ENCODE results near the gene SLFN5.
"Not testable (repeated sequence)": the region's sequence is repeated elsewhere in the genome, so short reads cannot be mapped to it uniquely, and the experiment has no call there.

Gene SLFN5

DNA sequence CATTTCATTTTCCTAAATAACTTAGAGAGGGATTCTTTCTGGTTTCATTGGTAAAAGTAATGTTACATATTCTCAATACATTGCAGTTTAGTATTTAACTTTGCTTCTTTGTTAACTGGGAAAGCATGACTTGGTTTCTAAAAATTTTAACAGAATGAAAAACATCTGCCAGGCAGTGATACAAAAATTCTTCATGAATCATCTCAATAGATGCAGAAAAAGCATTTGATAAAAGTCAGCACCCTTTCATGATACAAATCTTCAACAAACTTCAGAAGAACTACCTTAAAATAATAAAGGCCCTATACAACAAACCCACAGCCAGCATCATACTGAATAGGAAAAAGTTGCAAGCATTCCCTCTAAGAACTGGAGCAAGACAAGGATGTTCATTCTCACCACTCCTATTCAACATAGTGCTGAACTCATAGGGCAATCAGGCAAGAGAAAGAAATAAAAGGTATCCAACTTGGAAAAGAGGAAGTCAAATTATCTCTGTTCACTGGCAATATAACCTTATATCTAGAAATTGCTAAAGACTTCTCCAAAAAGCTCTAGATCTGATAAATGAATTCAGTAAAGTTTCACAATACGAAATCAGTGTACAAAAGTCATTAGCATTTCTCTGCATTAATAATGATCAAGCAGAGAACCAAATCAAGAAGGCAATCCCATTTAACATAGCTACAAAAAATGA, 50.4 kb downstream of the SLFN5 start:
- Mint-ChIP-seq H3K27me3 (no peaks in the 10 kb centered on the region), H3K36me3 (peaks cover 5% of the 10 kb centered on the region), H3K4me1 (ENCODE audit: low read depth) (peaks cover 19% of the 10 kb centered on the region), H3K27ac (no peak overlapping the region), H3K4me3 (no peak overlapping the region), H3K9me3 (ENCODE audit: low read depth) (no peaks in the 10 kb centered on the region)

DNA sequence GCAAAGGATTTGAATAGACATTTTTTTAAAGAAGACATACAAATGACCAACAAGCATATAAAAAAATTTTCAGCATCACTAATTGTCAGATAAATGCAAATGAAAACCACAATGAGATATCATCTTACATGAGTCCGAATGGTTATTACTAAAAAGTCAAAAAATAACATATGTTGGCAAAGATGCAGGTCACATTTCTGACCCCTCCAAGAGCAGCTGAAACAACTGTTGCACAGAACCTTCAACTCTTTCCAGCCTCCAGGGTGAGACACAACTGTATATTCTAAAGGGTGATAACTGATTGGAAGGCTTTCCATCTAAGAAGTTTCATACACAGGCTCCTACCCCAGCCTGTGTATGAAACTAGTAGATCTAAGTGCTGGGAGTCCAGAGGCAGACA, 51.9 kb downstream of the SLFN5 start:
- Mint-ChIP-seq H3K9me3 (ENCODE audit: low read depth) (no peaks in the 10 kb centered on the region), H3K4me1 (ENCODE audit: low read depth) (peaks cover 12% of the 10 kb centered on the region), H3K27me3 (no peaks in the 10 kb centered on the region), H3K36me3 (peaks cover 8% of the 10 kb centered on the region), H3K27ac (no peak overlapping the region), H3K4me3 (no peak overlapping the region)

DNA sequence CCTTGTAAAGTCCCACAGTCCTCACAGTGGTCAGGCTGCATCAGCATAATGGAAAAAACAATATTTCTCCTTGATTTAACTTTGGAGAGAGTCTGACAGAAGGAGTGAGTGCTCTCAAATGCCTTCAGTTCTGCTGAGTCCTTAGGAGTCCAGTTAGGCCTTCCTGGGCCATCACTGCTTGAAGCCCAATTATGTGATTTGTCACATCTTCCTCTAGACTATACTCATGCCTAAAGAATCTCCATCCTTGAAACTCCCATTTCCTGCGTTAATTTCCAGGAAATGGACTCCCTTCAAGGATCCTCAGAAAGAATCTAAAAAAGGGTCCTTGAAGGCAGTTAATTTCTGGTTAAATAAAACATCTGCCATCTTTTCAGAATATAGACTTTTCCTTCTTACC, 52.8 kb downstream of the SLFN5 start:
- Mint-ChIP-seq H3K27ac (no peak overlapping the region), H3K27me3 (no peaks in the 10 kb centered on the region), H3K9me3 (ENCODE audit: low read depth) (no peaks in the 10 kb centered on the region), H3K36me3 (peaks cover 8% of the 10 kb centered on the region), H3K4me1 (ENCODE audit: low read depth) (peaks cover 7% of the 10 kb centered on the region), H3K4me3 (no peak overlapping the region)

DNA sequence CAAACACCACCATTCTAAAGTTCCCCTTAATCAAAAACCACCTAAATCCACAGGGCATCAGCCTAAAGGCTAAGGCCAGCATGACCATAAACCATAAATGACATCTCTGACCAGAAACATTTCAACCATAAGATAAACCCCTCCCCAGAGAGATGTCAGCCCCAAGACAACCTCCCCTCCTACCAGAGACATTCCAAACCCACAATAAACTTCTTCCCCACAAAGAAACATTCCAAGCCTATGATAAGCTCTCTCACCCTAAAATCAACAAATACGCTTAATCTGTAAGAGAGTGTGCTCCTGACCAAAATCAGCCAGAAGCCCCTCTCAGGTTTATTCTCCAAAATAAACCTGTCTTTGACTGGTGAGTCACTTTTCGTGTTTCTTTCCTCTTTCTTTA, 54.8 kb downstream of the SLFN5 start:
- H3K4me3 Mint-ChIP-seq, result no peak overlapping the region
- peaks cover 12% of the 10 kb centered on the region for H3K36me3 Mint-ChIP-seq
- peaks cover 5% of the 10 kb centered on the region for H3K9me3 Mint-ChIP-seq (ENCODE audit: low read depth)
- peaks cover 7% of the 10 kb centered on the region for H3K4me1 Mint-ChIP-seq (ENCODE audit: low read depth)
- no peak overlapping the region for H3K27ac Mint-ChIP-seq
- no peaks in the 10 kb centered on the region for H3K27me3 Mint-ChIP-seq

DNA sequence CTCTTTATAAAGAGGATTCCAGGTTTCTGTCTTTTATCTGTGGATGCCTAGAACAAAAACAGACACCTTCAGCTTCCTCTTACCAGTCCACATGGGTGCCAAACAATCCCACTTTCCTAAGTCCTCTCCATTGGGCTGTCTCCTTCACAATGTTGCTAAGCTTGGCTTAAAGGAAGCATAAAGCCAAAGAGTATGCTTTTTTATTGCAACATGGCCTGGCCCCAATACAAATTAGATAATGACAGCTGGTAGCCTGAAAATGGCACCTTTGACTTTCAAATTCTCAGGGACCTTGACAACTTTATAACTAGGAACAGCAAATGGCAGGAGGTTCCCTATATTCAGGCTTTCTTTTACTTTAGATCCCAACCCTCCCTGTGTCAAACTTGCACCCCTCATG, 55.8 kb downstream of the SLFN5 start:
- Mint-ChIP-seq H3K36me3 (peaks cover 19% of the 10 kb centered on the region), H3K9me3 (ENCODE audit: low read depth) (peaks cover 14% of the 10 kb centered on the region), H3K4me1 (ENCODE audit: low read depth) (peaks cover 7% of the 10 kb centered on the region), H3K4me3 (no peak overlapping the region), H3K27me3 (no peaks in the 10 kb centered on the region), H3K27ac (no peak overlapping the region)

DNA sequence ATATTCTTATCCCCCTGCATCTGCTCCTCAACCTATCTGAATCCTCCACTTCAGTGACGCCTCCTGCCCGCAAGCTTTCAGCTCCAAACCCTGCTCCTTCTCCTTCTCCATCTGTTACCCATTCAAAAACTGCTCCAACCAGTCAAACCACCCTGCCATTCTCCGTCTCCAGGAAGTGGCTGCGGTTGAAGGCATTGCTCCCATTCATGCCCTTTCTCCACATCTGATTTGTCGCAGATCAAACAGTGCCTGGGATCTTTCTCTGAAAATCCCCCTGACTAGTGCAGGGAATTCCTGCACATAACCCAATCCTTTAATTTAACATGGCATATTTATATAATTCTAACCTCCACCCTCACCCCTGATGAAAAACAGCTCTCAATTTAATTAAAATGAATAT, 56.3 kb downstream of the SLFN5 start:
- Mint-ChIP-seq H3K36me3 (peaks cover 23% of the 10 kb centered on the region), H3K4me1 (ENCODE audit: low read depth) (peaks cover 7% of the 10 kb centered on the region), H3K9me3 (ENCODE audit: low read depth) (peaks cover 19% of the 10 kb centered on the region), H3K4me3 (no peak overlapping the region), H3K27ac (no peak overlapping the region), H3K27me3 (no peaks in the 10 kb centered on the region)

DNA sequence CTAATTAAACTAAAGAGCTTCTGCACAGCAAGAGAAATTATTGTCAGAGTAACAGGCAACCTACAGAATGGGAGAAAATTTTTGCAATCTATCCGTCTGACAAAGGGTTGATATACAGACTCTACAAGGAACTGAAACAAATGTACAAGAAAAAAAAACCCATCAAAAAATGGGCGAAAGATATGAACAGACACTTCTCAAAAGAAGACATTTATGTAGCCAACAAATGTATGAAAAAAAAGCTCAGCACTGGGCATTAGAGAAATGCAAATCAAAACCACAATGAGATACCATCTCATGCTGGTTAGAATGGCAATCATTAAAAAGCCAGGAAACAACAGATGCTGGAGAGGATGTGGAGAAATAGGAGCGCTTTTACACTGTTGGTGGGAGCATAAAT, 66.5 kb downstream of the SLFN5 start:
- not testable (repeated sequence) for H3K36me3 Mint-ChIP-seq; H3K27ac Mint-ChIP-seq; H3K27me3 Mint-ChIP-seq; H3K4me3 Mint-ChIP-seq; H3K9me3 Mint-ChIP-seq (ENCODE audit: low read depth)
- H3K4me1 Mint-ChIP-seq (ENCODE audit: low read depth), result peaks cover 23% of the 10 kb centered on the region

DNA sequence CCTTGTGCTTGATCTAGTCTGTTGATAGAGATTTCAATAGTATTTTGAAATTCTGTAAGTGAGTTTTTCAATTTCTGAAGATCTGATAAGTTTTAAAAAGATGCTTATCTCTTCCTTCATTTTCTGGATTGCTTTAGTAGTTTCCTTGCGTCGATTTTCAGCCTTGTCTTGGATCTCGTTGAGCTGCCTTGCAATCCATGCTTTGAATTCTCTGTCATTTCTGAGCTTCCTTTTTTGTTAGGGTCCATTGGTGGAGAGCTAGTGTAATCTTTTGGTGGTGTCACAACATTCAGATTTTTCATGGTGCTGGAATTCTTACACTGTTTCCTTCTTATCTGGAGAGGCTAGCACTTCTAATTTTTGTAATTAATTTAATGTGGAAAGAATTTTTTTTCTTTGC, 69.5 kb downstream of the SLFN5 start:
- Mint-ChIP-seq H3K4me3 (peak overlapping the region; percentile 45), H3K27ac (peak overlapping the region; percentile 94), H3K36me3 (no peaks in the 10 kb centered on the region), H3K27me3 (no peaks in the 10 kb centered on the region), H3K4me1 (ENCODE audit: low read depth) (peaks cover 45% of the 10 kb centered on the region), H3K9me3 (ENCODE audit: low read depth) (no peaks in the 10 kb centered on the region)

DNA sequence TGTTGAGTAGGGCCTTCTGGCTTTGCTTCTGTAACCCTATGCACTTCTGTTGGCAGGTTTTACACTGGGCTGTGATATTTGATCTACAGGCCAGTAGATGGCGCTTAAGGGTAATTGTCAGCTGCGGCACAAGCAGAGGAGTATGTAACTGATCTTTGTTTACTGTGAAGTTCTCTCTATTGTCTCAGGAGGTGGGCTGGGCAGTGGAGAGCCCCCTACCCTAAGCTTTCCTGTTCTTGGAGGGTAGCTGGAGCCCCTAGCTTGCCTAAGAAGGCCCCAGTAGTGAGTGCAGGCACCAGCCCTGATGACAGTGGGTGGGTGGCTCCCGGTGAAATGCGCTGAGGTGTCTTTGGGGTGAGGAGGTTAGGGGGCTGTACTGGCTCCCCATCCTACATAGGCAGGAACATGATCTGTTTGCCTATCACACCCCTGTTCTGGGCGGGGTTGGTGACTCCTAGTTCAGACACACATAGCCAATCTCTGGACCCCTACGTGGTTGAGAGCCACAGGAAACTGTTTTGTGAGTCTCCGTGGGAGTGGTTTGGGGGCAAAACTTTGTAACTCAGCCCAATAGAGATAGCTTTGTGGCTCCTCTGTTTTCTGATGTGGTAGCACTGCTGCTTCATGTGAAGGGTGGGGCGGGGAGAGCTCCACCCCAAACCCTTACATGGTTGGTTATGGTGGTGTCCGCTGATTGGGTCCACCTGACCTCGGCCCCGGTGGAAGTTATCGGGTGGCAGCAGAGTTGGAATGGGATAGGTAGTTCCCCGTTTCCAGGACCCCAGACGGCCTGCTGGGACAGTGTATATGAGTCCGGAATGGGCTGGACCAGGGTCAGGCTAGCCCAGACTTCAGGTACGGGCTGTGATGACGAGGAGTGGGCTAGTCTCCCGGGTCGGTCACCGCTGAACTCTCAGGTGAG, 70.2 kb downstream of the SLFN5 start:
- peak overlapping the region; percentile 94 for H3K27ac Mint-ChIP-seq
- no peaks in the 10 kb centered on the region for H3K36me3 Mint-ChIP-seq
- no peaks in the 10 kb centered on the region for H3K9me3 Mint-ChIP-seq (ENCODE audit: low read depth)
- no peaks in the 10 kb centered on the region for H3K27me3 Mint-ChIP-seq
- H3K4me1 Mint-ChIP-seq (ENCODE audit: low read depth), result peaks cover 52% of the 10 kb centered on the region
- peak overlapping the region; percentile 95 for H3K4me3 Mint-ChIP-seq

DNA sequence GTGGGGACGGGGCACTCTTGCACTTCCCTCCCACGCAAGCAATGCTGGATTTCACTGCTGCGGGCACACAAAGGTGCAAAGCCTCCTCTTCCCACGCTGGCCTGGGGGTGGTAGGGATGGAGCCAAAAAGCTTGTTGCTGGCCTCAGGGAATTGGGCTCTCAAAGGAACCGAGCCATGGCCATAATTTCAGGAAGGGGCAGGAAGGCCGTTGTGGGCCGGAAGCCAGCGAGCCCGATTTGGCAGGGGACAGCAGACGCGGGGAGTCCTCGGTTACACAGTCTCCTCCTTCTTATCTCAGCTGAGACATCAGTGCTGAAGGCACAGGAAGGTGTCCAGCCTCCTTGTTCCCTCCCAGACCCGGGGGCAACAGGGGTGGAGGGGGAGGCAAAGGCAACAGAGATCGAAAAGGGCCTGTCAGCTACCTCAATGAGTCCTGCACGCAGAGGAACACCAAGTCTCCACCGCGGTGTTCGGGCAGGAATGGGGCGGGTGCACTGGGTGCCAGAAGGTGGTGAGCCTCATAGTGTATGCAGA, 71.1 kb downstream of the SLFN5 start:
- H3K27me3 Mint-ChIP-seq, result no peaks in the 10 kb centered on the region
- no peaks in the 10 kb centered on the region for H3K9me3 Mint-ChIP-seq (ENCODE audit: low read depth)
- peak overlapping the region; percentile 95 for H3K4me3 Mint-ChIP-seq
- peak overlapping the region; percentile 94 for H3K27ac Mint-ChIP-seq
- H3K4me1 Mint-ChIP-seq (ENCODE audit: low read depth), result peaks cover 55% of the 10 kb centered on the region
- no peaks in the 10 kb centered on the region for H3K36me3 Mint-ChIP-seq

DNA sequence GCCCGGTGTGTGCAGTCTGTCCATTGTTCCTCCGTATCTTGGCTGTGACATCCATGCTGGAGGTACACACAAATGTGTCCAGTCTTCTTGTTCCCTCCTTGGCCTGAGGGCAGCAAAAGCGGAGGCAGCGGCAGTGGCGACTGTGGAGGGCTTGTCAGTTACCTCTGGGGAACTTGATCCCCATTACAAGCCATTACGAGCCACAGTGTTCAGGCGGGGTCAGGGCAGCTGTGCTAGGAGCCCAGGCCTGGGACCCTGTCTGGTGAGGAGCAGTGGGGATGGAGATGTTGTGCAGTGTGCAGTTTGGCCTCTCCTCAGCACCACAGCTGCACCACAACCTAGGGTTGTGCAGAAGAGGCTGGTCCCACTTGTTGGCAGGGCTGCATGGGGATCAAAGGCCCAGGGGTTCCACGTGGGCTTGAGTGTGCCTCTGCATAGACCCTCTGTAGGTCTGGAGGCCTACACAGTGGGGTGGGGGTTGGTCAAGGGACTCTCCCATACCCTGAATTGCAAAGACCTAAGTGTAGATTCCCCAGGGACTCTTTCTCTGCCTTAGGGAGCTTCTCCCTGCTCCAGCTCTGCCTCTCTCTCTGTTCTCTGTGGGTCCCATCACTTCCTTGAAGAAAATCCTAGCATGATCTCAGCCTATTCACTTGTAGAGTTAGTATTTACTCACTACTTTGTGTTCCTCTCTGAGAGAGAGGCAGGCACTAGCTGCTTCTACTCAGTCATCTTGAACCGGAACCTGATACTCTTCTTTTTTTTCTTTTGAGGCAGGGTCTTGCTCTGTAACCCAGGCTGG, 71.7 kb downstream of the SLFN5 start:
- Mint-ChIP-seq H3K27ac (peak overlapping the region; percentile 94), H3K27me3 (no peaks in the 10 kb centered on the region), H3K4me1 (ENCODE audit: low read depth) (peaks cover 58% of the 10 kb centered on the region), H3K36me3 (peaks cover 5% of the 10 kb centered on the region), H3K9me3 (ENCODE audit: low read depth) (no peaks in the 10 kb centered on the region), H3K4me3 (peak overlapping the region; percentile 95)

DNA sequence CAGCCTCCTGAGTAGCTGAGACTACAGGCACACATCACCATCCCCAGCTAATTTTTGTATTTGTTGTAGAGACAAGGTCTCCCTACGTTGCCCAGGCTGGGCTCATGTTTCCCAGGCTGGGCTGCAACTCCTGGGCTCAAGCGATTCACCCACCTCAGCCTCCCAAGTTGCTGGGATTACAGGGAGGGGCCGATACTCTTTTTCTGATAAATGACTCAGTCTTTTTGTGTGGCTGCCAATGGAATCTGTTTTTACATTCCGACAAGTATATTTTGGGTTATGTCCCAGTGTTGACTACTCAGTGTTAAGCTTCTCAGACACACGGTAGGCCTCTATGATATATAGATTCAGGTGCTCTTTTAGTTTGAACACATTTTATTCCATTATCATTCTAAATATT, 72.4 kb downstream of the SLFN5 start:
- peaks cover 5% of the 10 kb centered on the region for H3K36me3 Mint-ChIP-seq
- H3K4me3 Mint-ChIP-seq, result peak overlapping the region; percentile 24
- no peaks in the 10 kb centered on the region for H3K9me3 Mint-ChIP-seq (ENCODE audit: low read depth)
- no peaks in the 10 kb centered on the region for H3K27me3 Mint-ChIP-seq
- H3K27ac Mint-ChIP-seq, result peak overlapping the region; percentile 67
- peaks cover 61% of the 10 kb centered on the region for H3K4me1 Mint-ChIP-seq (ENCODE audit: low read depth)

DNA sequence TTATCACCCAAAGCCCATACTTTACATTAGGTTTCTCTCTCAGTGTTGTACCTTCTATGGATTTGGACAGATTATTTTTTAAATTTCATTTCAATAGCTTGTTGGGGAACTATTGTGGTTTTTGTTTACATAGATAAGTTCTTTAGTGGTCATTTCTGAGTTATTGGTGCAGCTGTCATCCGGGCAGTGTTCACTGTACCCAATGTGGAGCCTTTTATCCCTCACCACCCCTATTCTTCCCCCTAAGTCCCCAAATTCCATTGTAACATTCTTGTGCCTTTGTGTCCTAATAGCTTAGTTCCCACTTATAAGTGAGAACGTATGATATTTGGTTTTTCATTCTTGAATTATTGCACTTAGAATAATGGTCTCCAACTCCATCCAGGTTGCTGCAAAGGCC, 73.1 kb downstream of the SLFN5 start:
- H3K9me3 Mint-ChIP-seq (ENCODE audit: low read depth), result no peaks in the 10 kb centered on the region
- H3K27me3 Mint-ChIP-seq, result no peaks in the 10 kb centered on the region

DNA sequence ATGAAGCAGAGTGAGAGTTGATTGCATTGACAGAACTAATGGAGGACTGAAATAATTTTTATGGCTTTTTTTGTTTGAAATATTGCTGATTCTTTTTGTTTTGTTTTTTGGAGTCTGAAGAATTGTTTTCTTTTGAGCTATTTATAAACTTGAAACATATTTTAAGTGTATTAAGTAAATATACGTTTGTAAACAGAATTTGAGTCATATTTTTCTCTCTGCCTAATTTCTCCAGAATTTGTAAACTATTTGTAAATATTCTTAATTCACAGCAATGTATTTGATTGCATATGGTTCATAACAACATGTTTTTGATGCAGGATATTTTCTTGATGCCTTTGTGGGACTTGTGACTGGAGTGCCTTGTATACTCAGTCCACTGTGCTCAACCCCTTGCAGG, 79.9 kb downstream of the SLFN5 start:
- Mint-ChIP-seq H3K4me3 (no peak overlapping the region), H3K4me1 (ENCODE audit: low read depth) (peaks cover 20% of the 10 kb centered on the region), H3K36me3 (peaks cover 38% of the 10 kb centered on the region), H3K27me3 (no peaks in the 10 kb centered on the region), H3K27ac (no peak overlapping the region), H3K9me3 (ENCODE audit: low read depth) (no peaks in the 10 kb centered on the region)

More for the DNA sequence above, 73.1 kb downstream of the SLFN5 start:
- Mint-ChIP-seq H3K27ac (no peak overlapping the region), H3K4me3 (no peak overlapping the region), H3K36me3 (peaks cover 5% of the 10 kb centered on the region), H3K4me1 (ENCODE audit: low read depth) (peaks cover 61% of the 10 kb centered on the region)

Data from activated naive CD8-positive, alpha-beta T cell (primary cell).